ENCODE measurements around the gene TFB2M. TPM values are rescaled to one million over a fixed set of nuclear protein-coding genes. Genes with fewer than 3 reads are reported as not detected.

The TFB2M gene
- total and polyA plus RNA-seq, 2 donors (not counting 1 experiment from before 2014, with no cell fraction given): 8.8 to 11.6 TPM

GRCh38 chr1:246599315-246599714 is 33.3 kb upstream of the TFB2M start:
- Mint-ChIP-seq H3K27ac (no peak overlapping the region), H3K27me3 (no peaks in the 10 kb centered on the region), H3K4me1 (peaks cover 50% of the 10 kb centered on the region), H3K9me3 (ENCODE audit: insufficient read depth) (no peaks in the 10 kb centered on the region), H3K4me3 (no peak overlapping the region)
- CTCF ChIA-PET: no interaction called here
- Histone ChIP-seq H3K27ac (ENCODE audit: low read length in 2 of 2) (no peak overlapping the region), H3K27me3 (replicated peaks in 1 of 4; ENCODE audit: control extremely low read depth in 1 of 4, control insufficient read depth in 3 of 4, insufficient read depth in 4 of 4, low read length in 3 of 4) (no peaks in the 10 kb centered on the region), H4K20me1 (ENCODE audit: control insufficient read depth, insufficient read depth, low read length, poor library complexity, severe bottlenecking) (peaks cover 86% of the 10 kb centered on the region), H3K79me2 (ENCODE audit: control insufficient read depth, insufficient read depth, low read length) (peaks cover 98% of the 10 kb centered on the region), H3K4me1 (ENCODE audit: control insufficient read depth in 2 of 2, insufficient read depth in 2 of 2, low read length in 2 of 2) (no peaks in the 10 kb centered on the region), H2AFZ (ENCODE audit: insufficient read depth, low read depth, low read length, poor library complexity, severe bottlenecking) (no peak overlapping the region), H3K4me2 (replicated peaks; ENCODE audit: low read depth, low read length, poor library complexity, severe bottlenecking) (no peak overlapping the region), H3K36me3 (replicated peaks in 1 of 2; ENCODE audit: control extremely low read depth in 1 of 2, control insufficient read depth in 1 of 2, extremely low read depth in 1 of 2, insufficient read depth in 2 of 2, low read length in 1 of 2) (peaks cover 10 to 19% of the 10 kb centered on the region in 2 experiments), H3K9ac (ENCODE audit: low read length) (no peak overlapping the region), H3K9me3 (ENCODE audit: control extremely low read depth in 1 of 3, control insufficient read depth in 2 of 3, insufficient read depth in 1 of 3, low read length in 2 of 3) (no peaks in the 10 kb centered on the region), H3K4me3 (ENCODE audit: control extremely low read depth in 1 of 5, extremely low read depth in 1 of 5, insufficient read depth in 1 of 5, low read depth in 2 of 5, low read length in 4 of 5) (no peak overlapping the region)
- POLR2A ChIA-PET: no interaction called here
- 100% methylated on average over 1 of the region's 4 CpGs for WGBS (ENCODE audit: insufficient coverage)
- DNase-seq: no peak
- intact Hi-C loops (cut with micrococcal nuclease): no loop called here
- TF ChIP-seq CTCF (IDR thresholded peaks at IDR 0.05) (no peak), EZH2 (IDR thresholded peaks at IDR 0.05; ENCODE audit: borderline replicate concordance, insufficient read depth, low read depth, low read length, poor library complexity, severe bottlenecking) (no peak)
- ATAC-seq (ENCODE audit: low read depth): no peak

- no peak overlapping the region for H3K27ac Mint-ChIP-seq
- Histone ChIP-seq H3K4me3 (ENCODE audit: control extremely low read depth in 1 of 5, extremely low read depth in 1 of 5, insufficient read depth in 1 of 5, low read depth in 2 of 5, low read length in 4 of 5) (no peak overlapping the region), H3K4me1 (ENCODE audit: control insufficient read depth in 2 of 2, insufficient read depth in 2 of 2, low read length in 2 of 2) (no peaks in the 10 kb centered on the region), H3K79me2 (ENCODE audit: control insufficient read depth, insufficient read depth, low read length) (peaks cover 98% of the 10 kb centered on the region), H3K4me2 (replicated peaks; ENCODE audit: low read depth, low read length, poor library complexity, severe bottlenecking) (no peak overlapping the region), H3K27me3 (replicated peaks in 1 of 4; ENCODE audit: control extremely low read depth in 1 of 4, control insufficient read depth in 3 of 4, insufficient read depth in 4 of 4, low read length in 3 of 4) (no peaks in the 10 kb centered on the region), H3K9ac (ENCODE audit: low read length) (no peak overlapping the region), H2AFZ (ENCODE audit: insufficient read depth, low read depth, low read length, poor library complexity, severe bottlenecking) (no peak overlapping the region), H3K36me3 (replicated peaks in 1 of 2; ENCODE audit: control extremely low read depth in 1 of 2, control insufficient read depth in 1 of 2, extremely low read depth in 1 of 2, insufficient read depth in 2 of 2, low read length in 1 of 2) (peaks cover 12 to 26% of the 10 kb centered on the region in 2 experiments), H3K27ac (ENCODE audit: low read length in 2 of 2) (no peak overlapping the region), H4K20me1 (ENCODE audit: control insufficient read depth, insufficient read depth, low read length, poor library complexity, severe bottlenecking) (peaks cover 83% of the 10 kb centered on the region), H3K9me3 (ENCODE audit: control extremely low read depth in 1 of 3, control insufficient read depth in 2 of 3, insufficient read depth in 1 of 3, low read length in 2 of 3) (no peaks in the 10 kb centered on the region)
- ATAC-seq (ENCODE audit: low read depth) (no peak), DNase-seq (no peak)
- ChIA-PET POLR2A (no interaction called here), CTCF (no interaction called here)
- WGBS (ENCODE audit: insufficient coverage): 100% methylated on average over 2 of the region's 7 CpGs
- H3K4me3 Mint-ChIP-seq: no peak overlapping the region
- no peaks in the 10 kb centered on the region for H3K27me3 Mint-ChIP-seq
- H3K4me1 Mint-ChIP-seq: peaks cover 45% of the 10 kb centered on the region
- intact Hi-C loops (cut with micrococcal nuclease): no loop called here
- H3K9me3 Mint-ChIP-seq (ENCODE audit: insufficient read depth): no peaks in the 10 kb centered on the region
- no peak for TF ChIP-seq CTCF (IDR thresholded peaks at IDR 0.05)
- TF ChIP-seq EZH2 (IDR thresholded peaks at IDR 0.05; ENCODE audit: borderline replicate concordance, insufficient read depth, low read depth, low read length, poor library complexity, severe bottlenecking): no peak
Observed at GRCh38 chr1:246597971-246598370, 31.9 kb upstream of the TFB2M start.

Measured in B cell (primary cell).